Fibroblast of skin of left biceps (primary cell): Measurements from ENCODE around the gene ENO4.

ENCODE experiments used
- DNase-seq, 2 experiments: peaks; one replicate each; pipeline ENCODE4 v3.0.0-alpha.2; 2013; ENCODE audit warnings: low read depth in 2 of 2

Gene ENO4

GRCh38 chr10:116831086-116831485, 18.2 kb upstream of the ENO4 start:
- no peak for DNase-seq

DNA sequence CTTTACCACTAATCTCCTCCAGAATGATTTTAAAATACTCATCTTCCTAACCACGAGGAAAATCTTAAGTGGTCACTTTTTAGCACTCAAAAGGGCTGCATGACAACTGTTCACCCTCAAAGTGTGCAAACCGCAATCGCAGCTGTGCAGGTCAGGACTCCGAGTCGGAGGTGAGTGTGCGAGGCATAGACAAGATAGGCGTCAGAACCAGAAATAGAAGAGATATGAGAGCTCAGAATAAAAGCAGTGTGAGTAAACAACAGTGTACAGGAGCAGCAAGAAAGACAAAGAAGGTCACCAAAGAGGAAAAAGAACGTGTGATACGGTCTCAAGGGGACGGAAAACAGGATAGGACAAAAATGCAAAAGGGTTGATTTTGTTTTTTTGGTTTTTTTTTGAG, 17.5 kb upstream of the ENO4 start:
- no peak for DNase-seq

DNA sequence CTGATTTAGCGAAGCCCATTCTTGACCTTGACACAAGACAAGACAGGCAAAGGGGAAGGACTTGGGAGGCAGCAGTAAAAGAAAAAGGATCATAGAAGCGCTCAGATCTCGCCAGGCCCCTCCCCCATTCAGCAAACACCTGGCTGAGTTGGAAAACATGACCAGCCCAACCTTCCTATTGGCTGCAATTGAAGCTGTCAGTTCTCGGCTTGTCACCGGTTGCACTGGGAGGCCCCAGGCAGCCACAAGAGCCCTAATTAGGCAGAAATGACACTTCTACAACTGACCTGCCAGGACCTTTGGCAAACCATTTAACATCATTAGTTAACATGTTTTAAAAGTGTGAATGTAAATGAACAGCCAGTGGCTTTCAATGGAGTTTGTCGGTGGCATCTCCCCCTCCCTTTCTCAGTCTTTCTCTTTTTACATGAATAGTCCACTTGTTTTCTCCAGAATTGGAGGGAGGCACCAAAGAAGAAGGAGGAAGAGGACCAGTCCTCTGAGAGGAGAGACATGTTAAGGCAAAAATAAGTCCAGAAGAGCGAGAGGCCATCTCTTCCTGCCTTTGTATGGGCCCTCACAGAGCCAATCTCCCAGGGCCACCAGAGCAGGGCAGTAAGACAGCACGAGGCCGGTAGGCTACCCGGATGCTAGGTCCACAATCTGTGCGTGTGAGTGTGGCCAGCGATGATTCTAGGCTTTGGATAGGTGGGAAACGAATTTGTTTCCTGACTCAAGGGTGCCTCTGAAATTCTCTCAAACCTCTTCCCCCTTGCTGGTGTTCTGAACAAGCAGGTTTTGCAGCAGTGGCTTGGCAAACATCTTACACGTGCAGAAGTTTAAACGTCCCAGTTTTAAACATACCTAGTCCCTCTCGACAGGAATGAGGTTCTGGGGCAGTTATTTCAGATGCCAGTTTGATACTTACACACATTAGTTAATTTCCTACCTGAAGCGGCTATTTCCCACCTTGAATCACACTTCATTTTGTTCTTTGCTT, 15.0 kb upstream of the ENO4 start:
- DNase-seq, result no peak

DNA sequence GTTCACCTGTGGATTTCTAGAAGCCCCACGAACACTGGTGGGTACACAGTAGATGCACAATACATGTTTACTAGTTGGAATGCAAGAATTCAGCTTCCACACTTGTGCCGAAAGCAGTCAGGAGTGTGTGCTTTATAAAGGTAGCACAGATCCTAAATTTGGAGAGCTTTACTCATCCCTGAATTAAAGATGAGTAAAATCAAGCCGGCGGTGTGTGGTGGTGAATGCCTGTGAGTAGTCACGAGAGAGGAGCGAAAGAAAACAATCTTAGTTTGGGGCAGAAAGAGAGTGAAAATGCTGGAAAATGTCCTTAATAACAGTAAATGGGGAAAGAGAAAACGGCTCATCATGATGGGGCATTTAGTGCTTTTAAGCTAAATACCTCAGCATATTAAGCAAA, 13.6 kb upstream of the ENO4 start:
- DNase-seq, result no peak

DNA sequence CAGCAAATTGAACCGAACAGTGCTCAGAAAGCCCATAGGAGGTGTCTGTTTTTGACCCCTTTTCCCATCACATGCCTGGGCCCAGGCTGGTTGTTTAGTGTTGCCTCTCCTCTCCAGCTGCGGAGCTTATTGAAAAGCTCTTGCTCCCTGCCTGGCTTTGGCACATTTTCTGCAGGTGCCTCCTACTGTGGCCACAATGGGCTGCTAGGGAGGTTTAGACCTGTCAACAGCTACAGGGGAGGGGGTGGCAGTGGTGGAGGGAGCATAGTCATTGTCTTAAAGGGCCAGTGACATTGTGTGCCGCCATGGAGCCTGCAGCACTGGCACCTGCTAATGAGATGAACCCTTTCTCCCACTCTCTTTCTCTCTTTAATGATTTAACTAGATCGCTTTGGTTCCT, 13.2 kb upstream of the ENO4 start:
- DNase-seq, result no peak

DNA sequence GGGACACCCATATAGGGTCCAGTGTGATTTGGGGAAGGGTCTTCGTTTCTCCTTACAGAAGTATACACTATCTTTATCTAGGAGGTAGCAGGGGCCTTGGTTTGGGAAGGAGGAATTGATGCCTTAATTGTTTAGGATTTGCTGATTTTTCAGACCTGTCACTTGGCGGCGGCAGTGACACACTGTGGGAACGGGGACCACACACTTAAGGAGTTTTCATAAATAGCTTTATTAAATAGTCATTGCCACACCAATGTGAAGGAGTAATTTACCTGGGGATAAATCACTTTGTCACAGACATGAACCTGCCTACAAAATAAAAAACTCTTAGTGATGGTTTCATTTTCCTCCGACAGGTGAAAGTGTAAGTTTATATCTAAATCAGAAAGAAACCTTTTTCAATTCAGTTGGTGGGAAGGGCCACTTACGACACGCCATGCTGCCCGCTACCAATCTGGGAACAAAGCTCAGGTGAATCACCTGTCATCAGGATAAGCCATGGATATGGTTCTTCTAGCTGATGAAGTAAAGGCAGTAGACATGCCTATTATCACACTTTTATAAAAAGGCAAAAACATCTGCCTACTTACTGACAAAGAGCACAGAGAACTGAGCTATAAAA, 12.3 kb upstream of the ENO4 start:
- no peak for DNase-seq

DNA sequence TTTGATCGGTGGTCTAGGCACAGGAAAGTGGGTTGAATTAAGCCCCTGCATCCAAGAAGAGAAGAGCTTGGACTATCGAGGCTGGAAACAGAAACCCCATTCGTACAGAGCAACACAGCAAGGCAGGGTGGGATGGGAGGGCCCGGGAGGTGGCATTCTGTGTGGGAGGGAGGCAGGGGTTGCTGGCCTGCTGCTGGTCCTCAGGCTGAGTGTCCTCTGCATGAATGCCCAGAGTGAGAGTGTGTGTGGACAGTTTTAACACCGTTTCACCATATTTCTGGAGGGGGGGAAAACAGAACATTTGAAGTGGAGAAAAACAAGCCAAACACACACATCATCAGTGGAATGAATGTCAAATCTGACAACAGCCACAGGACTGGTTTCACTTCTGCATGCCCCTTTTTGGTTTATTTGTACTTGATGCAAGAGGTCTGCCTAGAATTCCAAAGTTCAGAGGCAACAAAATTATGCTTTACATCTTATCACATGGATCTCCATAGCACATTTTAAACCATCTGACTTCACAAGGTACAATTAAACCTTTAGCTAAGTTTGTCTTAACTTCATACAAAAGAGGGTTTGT, 11.1 kb upstream of the ENO4 start:
- DNase-seq, result no peak

GRCh38 chr10:116840389-116841075, 8.8 kb upstream of the ENO4 start:
- no peak for DNase-seq

DNA sequence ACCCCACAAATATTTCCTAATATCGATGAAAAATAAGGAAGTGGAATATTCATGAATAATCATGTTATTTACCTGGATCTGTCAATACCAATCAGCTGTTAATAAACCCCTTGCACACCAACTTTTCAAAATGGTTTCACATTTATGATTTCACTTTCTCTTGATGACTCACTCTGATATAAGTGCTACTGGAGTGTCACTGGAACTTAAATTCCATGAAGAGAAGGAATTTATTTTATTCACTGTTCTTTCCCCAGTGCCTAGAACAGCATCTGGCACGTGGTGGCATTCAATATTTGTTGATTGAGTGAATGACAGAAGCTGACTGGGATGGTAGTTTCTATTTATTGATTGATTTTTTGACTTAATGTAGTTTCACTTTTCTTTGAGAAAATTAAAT, 3.5 kb upstream of the ENO4 start:
- no peak for DNase-seq

- DNase-seq, result no peak
Measured at GRCh38 chr10:116848032-116848943, 1.0 kb upstream of the ENO4 start.

DNA sequence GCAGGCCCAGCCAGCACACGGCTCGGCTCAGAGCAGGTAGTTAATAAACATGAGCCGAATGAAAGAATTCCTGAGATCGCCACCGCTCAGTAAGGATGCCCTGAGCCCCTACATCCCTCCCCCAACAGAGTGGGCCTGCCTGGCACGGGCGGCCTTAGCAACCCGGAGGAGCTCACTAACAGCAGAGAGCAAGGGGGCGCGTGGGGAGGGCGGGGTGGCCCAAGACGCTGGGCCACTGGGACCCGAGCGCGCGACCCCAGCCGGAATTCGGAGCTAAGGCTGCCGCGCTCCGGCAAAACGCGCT, 403 bp upstream of the ENO4 start:
- no peak for DNase-seq

GRCh38 chr10:116850058-116850611, 836 bp downstream of the ENO4 start:
- no peak for DNase-seq

DNA sequence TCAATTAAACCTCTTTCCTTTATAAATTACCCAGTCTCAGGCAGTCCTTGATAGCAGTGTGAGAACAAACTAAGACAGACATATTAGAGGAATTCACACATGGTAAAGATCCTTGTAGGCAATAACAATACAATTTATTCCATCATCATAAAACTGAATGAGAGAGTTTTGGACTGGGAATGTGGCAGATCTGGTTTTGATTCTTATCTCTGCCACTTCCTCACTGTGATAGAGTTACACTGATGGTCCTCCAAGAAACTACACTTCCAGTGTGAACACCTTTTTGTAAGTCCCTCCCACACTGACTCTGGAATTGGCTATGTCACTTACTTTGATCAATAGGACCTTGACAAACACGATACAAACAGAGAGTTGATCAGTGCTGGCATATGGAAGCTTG, 2.9 kb downstream of the ENO4 start:
- no peak for DNase-seq

GRCh38 chr10:116853287-116853686, 4.0 kb downstream of the ENO4 start:
- no peak for DNase-seq

GRCh38 chr10:116853701-116854100, 4.4 kb downstream of the ENO4 start:
- no peak for DNase-seq

DNA sequence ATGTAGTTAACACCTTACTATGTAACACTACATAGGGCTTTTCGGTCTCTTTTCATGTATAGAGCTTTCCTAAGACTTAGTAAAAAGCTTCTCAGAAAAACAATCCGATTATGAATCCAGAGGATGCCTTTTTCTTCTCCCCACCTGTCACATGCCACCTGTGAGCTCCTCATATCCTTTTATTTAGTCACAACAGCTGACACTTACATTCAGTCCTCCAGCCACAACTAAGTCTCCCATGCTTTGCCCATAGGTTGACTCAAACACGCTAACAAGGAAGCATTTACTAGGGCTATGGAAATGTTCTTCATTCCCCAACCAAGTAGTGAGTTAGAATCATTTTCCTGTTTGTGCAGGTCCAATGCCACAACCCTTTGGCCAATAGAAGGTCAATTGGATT, 7.9 kb downstream of the ENO4 start:
- DNase-seq, result no peak

DNA sequence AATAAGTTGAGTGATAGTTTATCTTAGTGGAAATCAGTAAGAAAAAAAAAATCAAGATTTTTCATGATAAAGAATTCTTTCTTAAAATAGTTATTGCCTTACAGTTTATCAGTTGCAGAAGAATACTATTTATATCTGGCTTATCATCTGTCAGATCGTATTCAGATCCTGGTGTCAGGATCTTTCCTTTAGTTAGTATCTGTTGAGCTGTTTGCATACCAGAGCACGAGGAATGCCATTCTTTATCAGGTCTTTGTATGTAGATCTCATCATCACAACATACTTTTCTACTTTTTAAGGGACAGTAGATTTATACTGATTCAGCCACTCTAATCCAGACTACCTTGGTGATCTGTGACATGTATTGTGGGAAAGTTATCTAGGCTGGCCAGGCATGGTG, 12.5 kb downstream of the ENO4 start:
- no peak for DNase-seq

GRCh38 chr10:116864436-116864835, 15.1 kb downstream of the ENO4 start:
- DNase-seq, result no peak

DNA sequence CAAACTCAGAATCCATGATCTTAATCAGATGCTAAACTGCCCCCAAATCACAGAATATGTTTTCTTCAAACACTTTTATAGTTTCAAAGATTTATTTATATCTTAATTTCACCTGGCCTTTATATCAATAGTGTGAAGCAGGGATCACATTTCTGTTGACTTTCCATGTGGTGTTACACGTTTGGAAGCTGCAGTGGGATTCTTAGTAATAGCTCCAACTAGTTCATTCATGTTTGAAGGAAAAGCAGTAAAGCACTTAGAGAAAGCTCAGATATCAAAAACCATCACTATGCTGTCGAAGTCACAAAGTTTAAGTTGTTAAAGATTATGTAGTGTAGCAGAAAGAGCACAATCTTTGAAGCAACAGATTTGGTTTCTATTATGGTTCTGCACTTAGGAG, 16.8 kb downstream of the ENO4 start:
- no peak for DNase-seq

DNA sequence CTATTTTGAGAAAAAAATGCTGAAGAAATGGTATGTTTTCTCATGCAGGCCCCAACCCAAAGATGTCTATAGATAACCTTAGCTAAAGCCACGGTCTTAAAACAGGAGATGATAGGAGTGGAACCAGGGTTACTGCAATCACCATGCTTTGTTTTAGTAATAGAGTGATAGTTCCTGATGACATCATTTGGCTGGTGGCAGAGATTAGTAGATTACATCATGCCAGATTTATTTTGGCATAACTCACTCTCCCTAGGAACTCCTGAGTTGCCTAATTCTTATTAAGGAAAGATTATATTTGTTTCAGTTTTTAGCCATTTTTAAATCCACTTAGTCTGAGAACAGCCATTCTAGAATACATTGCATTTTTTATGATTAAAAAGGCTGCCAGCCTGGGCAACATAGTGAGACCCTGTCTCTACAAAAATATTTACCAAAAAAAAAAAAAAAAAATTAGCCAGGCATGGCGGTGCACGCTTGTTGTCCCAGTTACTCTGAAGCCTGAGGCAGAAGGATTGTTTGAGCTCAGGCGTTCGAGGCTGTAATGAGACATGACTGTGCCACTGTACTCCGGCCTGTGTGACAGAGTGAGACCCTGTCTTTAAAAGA, 17.8 kb downstream of the ENO4 start:
- no peak for DNase-seq

GRCh38 chr10:116868198-116868676, 18.9 kb downstream of the ENO4 start:
- DNase-seq, result no peak
